KMS-11 (cell line): Measurements from ENCODE around the gene DENND6B.

Experiments used
- H2AFZ ChIP-seq: fragments of 200-600 bp; sonication (generic); 2 replicates; pipeline ENCODE4 v1.6.1; 2016; ENCODE audit warnings: antibody characterized with exemption, mixed run types, low read depth
- H3K27ac ChIP-seq: fragments of 200-600 bp; sonication (generic); 2 replicates; pipeline ENCODE4 v1.6.1; 2016; ENCODE audit warnings: mild to moderate bottlenecking, mixed run types
- H3K27me3 ChIP-seq: fragments of 200-600 bp; sonication (generic); 2 replicates; pipeline ENCODE4 v1.6.1; 2017; ENCODE audit warnings: mild to moderate bottlenecking, low read depth, mixed run types, moderate library complexity; ENCODE audit not compliant: insufficient read depth
- H3K36me3 ChIP-seq: fragments of 200-600 bp; sonication (generic); 2 replicates; pipeline ENCODE4 v1.6.1; 2017; ENCODE audit warnings: mild to moderate bottlenecking, mixed run types; ENCODE audit not compliant: insufficient read depth
- H3K4me1 ChIP-seq: fragments of 200-600 bp; sonication (generic); 2 replicates; pipeline ENCODE4 v1.6.1; 2016; ENCODE audit warnings: mild to moderate bottlenecking, low read depth, mixed run types; ENCODE audit not compliant: poor library complexity, severe bottlenecking
- H3K4me2 ChIP-seq: fragments of 200-600 bp; sonication (generic); 2 replicates; pipeline ENCODE4 v1.7.0; 2016; ENCODE audit warnings: mild to moderate bottlenecking, mixed run types
- H3K4me3 ChIP-seq: fragments of 200-600 bp; sonication (generic); IDR thresholded peaks from 2 replicates; pipeline ENCODE4 v1.6.1; 2017; ENCODE audit warnings: low read depth, low read length, mixed read lengths; ENCODE audit not compliant: insufficient read depth
- H3K79me2 ChIP-seq: fragments of 200-600 bp; sonication (generic); 2 replicates; pipeline ENCODE4 v1.6.1; 2016; ENCODE audit warnings: low read depth, mixed run types; ENCODE audit not compliant: insufficient read depth
- H3K9ac ChIP-seq: fragments of 200-600 bp; sonication (generic); 2 replicates; pipeline ENCODE4 v1.6.1; 2016; ENCODE audit warnings: mild to moderate bottlenecking, mixed run types
- H4K20me1 ChIP-seq: fragments of 200-600 bp; sonication (generic); 2 replicates; pipeline ENCODE4 v1.6.1; 2016; ENCODE audit warnings: mild to moderate bottlenecking, mixed run types; ENCODE audit not compliant: insufficient read depth
- TF ChIP-seq, protein P1 (sequence below): fragments of 200-600 bp; sonication (generic); conservative IDR thresholded peaks from 2 replicates; pipeline ENCODE4 v1.6.1; 2017; ENCODE audit warnings: low read depth, mild to moderate bottlenecking, antibody characterized with exemption, low read length, moderate library complexity, mixed read lengths

DENND6B gene

DNA sequence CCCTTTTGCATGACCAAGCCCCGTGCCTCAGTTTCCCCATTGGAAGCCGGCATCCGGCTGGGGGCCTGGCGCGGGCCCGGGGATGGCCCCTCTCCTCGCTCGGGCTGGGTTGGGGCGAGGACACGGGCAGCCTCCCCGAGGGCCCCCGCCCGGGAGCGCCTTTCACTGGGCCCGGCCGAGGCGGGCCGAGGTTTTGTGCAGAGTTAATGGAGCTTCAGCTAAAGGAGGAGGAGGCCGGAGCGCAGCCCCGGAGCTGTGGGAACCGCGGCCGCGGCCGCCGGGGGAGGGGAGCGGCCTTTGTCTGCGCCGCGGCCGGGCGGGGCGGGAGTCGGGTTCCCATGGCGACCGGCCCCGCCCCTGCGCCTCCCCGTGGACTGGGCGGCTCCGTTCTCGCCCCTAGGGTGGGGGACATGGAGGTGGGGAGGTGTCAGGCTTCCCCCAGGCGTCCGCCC lies 55.3 kb downstream of the DENND6B start:
- no peak overlapping the region for H3K27ac ChIP-seq
- H3K9ac ChIP-seq, result no peak overlapping the region
- no peaks in the 10 kb centered on the region for H3K36me3 ChIP-seq
- peak overlapping the region; percentile 92 for H3K4me2 ChIP-seq
- no peaks in the 10 kb centered on the region for H4K20me1 ChIP-seq
- no peaks in the 10 kb centered on the region for H3K27me3 ChIP-seq
- TF ChIP-seq, protein P1, sequence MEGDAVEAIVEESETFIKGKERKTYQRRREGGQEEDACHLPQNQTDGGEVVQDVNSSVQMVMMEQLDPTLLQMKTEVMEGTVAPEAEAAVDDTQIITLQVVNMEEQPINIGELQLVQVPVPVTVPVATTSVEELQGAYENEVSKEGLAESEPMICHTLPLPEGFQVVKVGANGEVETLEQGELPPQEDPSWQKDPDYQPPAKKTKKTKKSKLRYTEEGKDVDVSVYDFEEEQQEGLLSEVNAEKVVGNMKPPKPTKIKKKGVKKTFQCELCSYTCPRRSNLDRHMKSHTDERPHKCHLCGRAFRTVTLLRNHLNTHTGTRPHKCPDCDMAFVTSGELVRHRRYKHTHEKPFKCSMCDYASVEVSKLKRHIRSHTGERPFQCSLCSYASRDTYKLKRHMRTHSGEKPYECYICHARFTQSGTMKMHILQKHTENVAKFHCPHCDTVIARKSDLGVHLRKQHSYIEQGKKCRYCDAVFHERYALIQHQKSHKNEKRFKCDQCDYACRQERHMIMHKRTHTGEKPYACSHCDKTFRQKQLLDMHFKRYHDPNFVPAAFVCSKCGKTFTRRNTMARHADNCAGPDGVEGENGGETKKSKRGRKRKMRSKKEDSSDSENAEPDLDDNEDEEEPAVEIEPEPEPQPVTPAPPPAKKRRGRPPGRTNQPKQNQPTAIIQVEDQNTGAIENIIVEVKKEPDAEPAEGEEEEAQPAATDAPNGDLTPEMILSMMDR, result no peak
- H2AFZ ChIP-seq, result no peak overlapping the region; the same call in 1 of the 2 replicates
- no peaks in the 10 kb centered on the region for H3K79me2 ChIP-seq
- H3K4me3 ChIP-seq, result no peak overlapping the region
- peaks cover 15% of the 10 kb centered on the region for H3K4me1 ChIP-seq

DNA sequence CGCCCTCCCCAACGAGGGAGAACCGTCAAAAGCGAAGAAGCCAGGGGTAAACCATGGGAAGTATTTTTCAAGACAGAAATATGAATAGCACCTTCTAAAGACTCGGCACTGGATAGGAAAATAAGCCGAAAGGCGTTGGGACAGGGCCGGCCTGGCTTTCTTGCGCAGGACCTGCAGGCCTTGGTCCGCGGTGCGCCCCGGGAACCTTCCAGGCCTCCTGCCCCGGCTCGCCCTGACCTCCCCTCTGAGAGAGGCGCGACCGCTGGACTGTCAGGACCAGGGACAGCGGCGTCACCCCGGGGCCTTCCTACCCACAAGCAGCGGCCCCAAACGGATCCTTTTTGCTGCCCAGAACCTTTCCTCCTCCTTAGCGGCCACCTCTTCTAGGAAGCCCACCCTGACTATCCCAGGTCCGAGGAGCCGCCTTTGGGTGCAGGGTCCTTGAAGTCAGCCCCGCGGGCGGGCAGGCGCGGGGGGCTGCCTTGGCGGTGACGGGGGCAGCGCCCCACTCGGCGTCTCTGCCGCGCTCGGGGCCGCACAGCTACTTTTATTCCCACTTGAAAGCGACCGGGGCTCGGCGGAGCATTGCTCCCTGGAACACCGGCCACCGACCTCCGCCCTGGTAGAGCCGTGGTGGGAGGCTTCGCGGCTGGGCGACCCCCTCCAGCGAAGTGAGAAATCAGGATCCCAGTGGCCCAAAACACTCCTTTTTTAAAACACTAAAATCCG lies 56.0 kb downstream of the DENND6B start:
- Histone ChIP-seq H2AFZ (peak overlapping the region; percentile 41; the same call in 1 of the 2 replicates), H3K9ac (no peak overlapping the region), H3K27me3 (no peaks in the 10 kb centered on the region), H3K27ac (no peak overlapping the region), H3K79me2 (no peaks in the 10 kb centered on the region), H4K20me1 (no peaks in the 10 kb centered on the region), H3K36me3 (no peaks in the 10 kb centered on the region), H3K4me3 (no peak overlapping the region), H3K4me1 (peaks cover 15% of the 10 kb centered on the region), H3K4me2 (peak overlapping the region; percentile 92)
- TF ChIP-seq, protein P1, result no peak

DNA sequence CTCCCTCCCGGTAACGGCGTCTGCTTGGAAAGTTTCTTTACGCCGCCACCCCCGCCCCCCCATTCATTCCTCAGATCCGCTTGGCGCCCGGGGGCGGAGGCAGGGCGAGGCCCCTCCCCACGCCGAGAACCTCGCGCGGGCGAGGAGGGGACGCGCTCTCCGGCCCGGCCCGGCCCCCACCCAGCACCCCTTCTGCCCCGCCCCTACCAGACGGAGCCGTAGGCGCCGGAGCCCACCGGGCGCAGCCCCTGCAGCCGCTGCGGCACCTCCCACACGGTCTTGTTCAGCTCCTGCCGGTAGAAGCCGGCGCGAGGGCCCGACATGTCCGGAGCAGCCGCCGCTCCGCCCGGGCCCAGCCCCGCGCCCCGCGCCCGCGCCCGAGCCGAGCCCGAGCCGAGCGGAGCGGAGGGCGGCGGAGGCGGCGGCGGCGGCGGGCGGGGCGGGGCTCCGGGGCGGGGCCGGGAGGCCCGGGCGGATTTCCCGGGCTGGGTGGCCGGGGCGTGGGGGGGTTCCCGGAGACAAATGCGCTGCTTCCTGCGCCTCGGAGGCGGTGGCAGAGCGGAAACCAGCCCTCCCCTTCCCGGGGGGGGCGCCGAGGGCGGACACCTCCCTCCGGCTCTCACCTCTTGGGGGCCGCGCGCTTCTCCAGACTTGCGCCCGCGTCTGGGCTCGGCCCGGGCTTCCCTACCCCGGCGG lies 56.7 kb downstream of the DENND6B start, which contains the start of gene MAPK11:
Gene MAPK11, minus strand, starts transcription at position 411 of the 696 bp plus-strand sequence. Its CDS starts 88 bp downstream, at position 323.
- TF ChIP-seq, protein P1, result no peak
- peak within 1 kb of the TSS; percentile 41; the same call in 1 of the 2 replicates for H2AFZ ChIP-seq
- H4K20me1 ChIP-seq, result no peaks in the 10 kb centered on the region
- H3K4me3 ChIP-seq, result no peak within 1 kb of the TSS
- no peaks in the 10 kb centered on the region for H3K79me2 ChIP-seq
- H3K27ac ChIP-seq, result no peak within 1 kb of the TSS
- H3K4me2 ChIP-seq, result peak within 1 kb of the TSS; percentile 92
- peaks cover 15% of the 10 kb centered on the region for H3K4me1 ChIP-seq
- no peak within 1 kb of the TSS for H3K9ac ChIP-seq
- H3K36me3 ChIP-seq, result no peaks in the 10 kb centered on the region
- H3K27me3 ChIP-seq, result no peaks in the 10 kb centered on the region

DNA sequence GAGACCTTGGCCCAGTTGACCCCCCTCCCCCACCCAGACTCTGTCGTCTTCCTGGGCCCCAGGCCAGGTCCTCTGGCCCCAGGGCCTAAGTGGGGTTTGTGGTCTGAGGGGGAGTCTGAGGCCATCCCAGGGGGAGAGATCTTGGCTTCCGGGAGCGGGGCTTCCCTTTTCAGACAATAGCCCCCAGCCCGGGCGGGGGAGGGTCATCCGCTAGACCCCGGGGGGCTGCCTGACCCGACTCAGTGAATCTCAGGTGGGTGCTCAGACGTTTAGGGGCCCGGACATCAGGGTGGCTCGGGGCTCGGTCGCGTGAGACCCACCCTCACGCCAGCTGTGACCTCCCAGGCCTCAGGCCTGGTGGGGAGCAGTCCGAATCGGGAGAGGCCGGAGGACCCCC lies 57.2 kb downstream of the DENND6B start:
- H3K4me2 ChIP-seq, result peak overlapping the region; percentile 51
- H3K27me3 ChIP-seq, result no peaks in the 10 kb centered on the region
- no peaks in the 10 kb centered on the region for H4K20me1 ChIP-seq
- no peaks in the 10 kb centered on the region for H3K36me3 ChIP-seq
- H3K79me2 ChIP-seq, result no peaks in the 10 kb centered on the region
- no peak overlapping the region for H3K4me3 ChIP-seq
- H2AFZ ChIP-seq, result peak overlapping the region; percentile 4; the same call in 1 of the 2 replicates
- H3K27ac ChIP-seq, result no peak overlapping the region
- H3K9ac ChIP-seq, result no peak overlapping the region
- peaks cover 15% of the 10 kb centered on the region for H3K4me1 ChIP-seq
- TF ChIP-seq, protein P1, result no peak
